Stimulated activated CD4-positive, alpha-beta T cell treated with anti-CD3 and anti-CD28 coated beads, Interleukin-12 subunit alpha, Interleukin-12 subunit beta, amount 100 ng/mL, for 24 hours (primary cell): ENCODE measurements around the gene MIOX.
"Not testable (repeated sequence)": the region's sequence is repeated elsewhere in the genome, so short reads cannot be mapped to it uniquely, and the experiment has no call there.

Experiments
- DNase-seq, 2 experiments: peaks; one replicate each; pipeline ENCODE4 v3.0.0-alpha.2; 2020; ENCODE audit warnings: low read depth in 2 of 2

MIOX gene

DNA sequence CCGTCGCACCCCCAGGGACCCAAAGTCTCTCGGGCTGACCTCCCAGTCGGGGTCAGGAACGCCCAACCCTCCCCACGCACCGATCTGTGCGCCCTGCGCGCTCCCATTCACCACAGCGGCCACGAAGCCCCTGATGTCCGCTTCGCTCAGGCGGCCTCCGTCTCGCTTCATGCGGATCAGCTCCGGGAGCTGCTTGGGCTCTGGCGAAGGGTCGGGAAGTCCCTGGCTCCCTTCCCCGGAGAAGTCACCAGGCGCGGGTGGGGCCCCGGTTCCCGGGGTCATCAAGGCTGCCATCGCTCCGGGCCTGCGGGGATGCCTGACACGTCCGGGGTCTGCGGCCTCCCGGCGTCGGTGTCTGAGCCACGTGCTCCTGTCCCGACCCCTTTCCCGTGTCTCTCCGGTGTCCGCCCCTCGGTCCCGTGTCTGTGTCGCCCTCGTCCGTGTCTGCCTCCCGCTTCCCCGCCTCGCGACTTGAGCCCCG lies 42.8 kb downstream of the MIOX start:
- DNase-seq = no peak

DNA sequence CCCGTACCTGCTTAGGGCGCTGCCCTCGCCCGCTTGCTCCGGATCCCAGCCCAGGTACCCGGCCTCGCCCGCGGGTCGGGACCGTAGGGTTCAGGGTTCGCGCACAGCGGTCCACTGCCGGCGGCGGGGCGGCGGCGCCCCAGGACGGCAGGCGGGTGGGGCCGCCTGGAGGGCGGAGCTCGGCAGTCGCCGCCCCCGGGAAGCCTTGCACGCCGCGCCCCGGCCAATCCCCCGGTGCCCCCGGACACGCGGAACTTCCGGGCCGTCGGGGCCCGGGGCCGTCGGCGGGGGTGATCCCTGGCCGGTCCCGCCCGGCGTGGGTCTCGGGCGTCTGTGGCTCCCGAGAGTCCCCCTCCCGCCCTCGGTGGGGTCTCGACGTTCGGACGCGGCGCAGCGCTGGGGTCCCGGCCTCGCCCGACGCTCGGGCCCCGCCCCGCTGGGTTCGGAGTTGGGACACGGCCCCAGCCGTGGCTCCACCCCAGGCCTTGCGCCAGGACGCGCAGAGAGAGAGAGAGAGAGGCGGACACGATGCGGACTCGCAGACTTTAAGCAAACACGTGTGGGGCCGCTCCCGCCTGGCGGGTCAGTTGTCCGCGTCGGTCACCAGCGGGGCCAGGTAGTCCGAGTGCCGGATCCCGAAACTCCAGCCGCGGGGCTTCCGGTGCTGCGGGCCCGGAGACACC lies 43.4 kb downstream of the MIOX start, which contains the start of gene TYMP:
TSS of gene TYMP (minus strand) at position 116 of the 683 bp plus-strand sequence. CDS start 303 bp downstream, outside the sequence.
- peak; percentile 52 to 59 for DNase-seq

GRCh38 chr22:50530580-50530876 lies 43.9 kb downstream of the MIOX start:
- DNase-seq = no peak

DNA sequence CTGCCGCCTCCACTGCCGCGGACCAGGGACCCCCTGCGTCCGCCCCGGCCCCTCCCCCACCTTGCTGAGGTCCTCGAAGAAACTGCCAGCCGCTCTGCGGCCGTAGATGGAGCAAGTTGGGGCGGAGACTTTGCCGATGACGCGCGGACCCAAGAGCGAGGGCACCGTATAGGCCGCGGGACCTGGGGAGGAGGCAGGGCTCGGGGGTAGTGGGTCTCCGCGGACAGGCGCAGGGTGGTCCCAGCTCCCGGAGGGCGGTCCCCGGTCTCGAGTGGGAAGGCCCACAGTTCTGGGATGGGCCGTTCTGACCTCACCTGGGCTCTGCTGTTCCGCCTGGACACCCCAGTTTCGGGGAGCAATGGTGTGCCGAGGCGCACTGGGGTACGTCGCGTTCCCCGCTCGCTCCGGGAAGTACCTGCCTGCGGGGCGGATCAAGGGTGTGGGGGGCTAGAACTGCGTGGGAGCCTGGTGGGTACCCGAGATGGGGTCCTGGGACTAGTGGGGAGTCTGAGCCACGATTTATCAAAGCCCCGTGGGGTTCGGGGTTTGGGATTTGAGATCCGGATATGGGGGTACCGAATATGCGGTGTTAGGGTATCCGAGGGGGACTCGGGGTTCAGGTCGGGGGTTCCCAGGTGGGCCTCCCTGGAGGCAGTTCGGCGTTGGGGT lies 44.4 kb downstream of the MIOX start:
- DNase-seq = peak; percentile 64 to 79

DNA sequence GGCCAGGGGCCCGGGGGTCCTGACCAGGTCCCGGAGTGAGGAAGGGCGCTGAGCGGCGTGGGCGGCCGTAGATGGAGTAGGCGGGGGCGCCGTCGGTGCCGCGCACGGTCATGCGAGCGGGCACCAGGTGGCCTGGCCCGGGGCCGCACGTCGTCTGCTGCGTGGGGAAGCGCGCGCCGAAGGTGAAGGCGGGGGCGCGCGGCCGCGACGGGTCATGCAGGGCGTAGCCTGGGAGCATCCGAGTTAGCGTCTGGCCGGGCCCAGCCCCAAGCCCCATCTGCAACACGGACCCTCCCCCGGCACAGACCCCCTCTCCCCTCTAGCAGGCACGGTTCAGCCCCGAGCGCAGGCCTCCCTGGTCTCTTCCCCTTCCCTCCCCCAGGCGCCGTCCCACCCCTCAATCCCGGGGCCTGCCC lies 44.9 kb downstream of the MIOX start:
- peak in 1 of 2 experiments; percentile 56 for DNase-seq

DNA sequence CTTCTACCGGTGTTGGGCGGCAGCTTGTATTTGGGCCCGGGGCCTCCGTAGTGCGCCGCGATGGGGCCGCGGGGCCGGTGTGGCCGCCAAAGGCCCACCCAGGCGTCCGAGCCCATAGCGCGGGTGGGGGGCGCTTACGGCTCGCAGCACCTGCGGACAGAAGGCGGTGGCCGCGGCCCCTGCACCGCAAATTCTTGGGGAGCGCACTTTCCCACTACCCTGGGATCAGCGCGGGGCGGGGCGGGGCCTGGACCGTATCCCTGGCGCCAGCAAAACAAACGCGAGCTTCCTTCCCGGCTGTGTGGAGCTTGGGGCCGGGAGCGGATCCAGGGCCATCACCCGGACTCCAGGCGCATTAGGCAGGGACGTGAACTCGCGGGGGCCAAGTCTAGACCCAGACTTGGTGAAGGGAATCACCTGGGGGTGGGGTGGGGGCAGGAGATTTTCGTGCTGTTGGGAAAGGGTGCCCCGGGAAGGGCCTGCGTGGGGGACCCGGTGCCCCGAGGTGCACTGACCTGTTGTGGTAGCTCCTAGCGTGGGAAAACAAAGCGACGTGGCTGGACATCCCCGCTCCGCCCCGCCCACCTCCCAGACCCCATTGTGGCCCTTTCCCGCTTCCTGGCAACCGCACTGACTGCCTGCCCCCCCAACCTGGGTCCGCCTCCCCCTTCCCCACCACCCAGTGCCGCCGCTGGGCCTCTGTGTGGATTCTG lies 45.5 kb downstream of the MIOX start:
- DNase-seq = no peak

- no peak for DNase-seq
These were observed 46.5 kb downstream of the MIOX start for GRCh38 chr22:50532824-50533796.

DNA sequence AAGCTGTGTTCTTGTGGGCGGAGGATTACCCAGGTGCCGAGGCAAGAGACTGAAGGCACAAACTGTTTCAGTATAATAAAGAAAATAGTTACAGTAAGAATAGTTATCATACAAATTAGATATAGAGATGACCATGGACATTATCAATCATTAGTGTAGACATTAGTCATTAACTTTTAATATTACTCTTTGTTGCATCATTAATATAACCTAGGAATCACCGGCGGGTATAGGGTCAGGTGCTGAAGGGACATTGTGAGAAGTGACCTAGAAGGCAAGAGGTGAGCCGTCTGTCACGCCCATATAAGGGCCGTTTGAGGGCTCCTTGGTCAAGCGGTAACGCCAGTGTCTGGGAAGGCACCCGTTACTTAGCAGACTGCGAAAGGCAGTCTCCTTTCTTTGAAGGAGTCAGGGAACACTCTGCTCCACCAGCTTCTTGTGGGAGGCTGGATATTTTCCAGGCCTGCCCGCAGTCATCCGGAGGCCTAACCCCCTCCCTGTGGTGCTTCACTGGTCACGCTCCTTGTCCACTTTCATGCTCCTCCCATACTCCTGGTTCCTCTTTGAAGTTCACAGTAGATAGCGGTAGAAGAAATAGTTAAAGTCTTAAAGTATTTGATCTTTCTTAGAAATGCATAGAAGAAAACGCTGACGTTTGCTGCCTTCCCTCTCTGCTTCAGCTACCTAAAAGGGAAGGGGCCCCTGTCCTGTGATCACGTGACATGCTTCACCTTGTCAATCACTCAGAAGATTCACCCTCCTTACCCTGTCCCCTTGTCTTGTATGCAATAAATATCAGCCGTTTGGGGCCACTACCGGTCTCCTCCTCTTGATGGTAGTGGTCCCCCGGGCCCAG lies 47.4 kb downstream of the MIOX start:
- DNase-seq = not testable (repeated sequence)

DNA sequence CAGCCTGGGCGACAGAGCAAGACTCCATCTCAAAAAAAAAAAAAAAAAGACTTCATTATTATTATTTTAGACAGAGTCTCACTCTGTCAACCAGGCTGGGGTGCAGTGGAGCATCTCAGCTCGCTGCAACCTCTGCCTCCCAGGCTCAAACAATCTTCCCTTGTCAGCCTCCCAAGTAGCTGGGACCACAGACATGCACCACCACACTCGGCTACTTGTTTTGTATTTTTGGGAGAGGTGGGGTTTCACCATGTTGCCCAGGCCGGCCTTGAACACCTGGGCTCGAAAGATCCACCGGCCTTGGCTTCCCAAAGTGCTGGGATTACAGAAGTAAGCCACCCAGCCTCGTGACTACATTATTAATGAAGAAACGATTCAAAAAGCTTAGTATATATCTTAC lies 48.5 kb downstream of the MIOX start:
- DNase-seq = no peak

DNA sequence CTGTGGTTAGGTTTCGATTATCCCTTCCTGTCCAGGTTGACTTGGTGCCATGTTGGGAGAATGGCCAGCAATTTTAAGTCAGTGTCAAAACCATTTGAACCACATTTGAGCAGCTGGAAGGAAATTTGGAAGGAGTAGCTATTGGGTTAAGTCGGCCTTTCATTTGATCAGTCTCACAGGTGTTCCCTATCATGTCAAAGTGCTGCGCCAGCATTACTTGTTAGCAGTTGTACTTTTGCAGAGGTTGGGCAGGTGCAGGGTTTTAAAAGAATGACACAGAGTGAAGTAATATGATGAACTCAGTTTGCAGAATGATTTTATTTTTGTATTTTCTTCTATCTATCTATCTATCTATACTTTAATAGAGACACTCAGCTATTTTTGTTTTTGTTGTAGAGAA lies 49.6 kb downstream of the MIOX start:
- no peak for DNase-seq

GRCh38 chr22:50537765-50538164 lies 51.1 kb downstream of the MIOX start:
- no peak for DNase-seq
